ENCODE results near the gene KIAA0408.
"Not testable (repeated sequence)": the region's sequence is repeated elsewhere in the genome, so short reads cannot be mapped to it uniquely, and the experiment has no call there.

The KIAA0408 gene

GRCh38 chr6:127452803-127453202 lies 6.4 kb downstream of the KIAA0408 start:
- H3K27ac Mint-ChIP-seq = no peak overlapping the region
- H3K4me1 Mint-ChIP-seq = no peaks in the 10 kb centered on the region
- ATAC-seq (no peak), DNase-seq (ENCODE audit: low spot score in 2 of 2) (no peak)
- peaks cover 29% of the 10 kb centered on the region for H3K36me3 Mint-ChIP-seq
- H3K4me3 Mint-ChIP-seq = no peak overlapping the region
- H3K9me3 Mint-ChIP-seq = no peaks in the 10 kb centered on the region

GRCh38 chr6:127451388-127451787 lies 7.8 kb downstream of the KIAA0408 start:
- ATAC-seq (no peak), DNase-seq (ENCODE audit: low spot score in 2 of 2) (no peak)
- Mint-ChIP-seq H3K27ac (no peak overlapping the region), H3K4me3 (no peak overlapping the region), H3K9me3 (no peaks in the 10 kb centered on the region), H3K36me3 (peaks cover 33% of the 10 kb centered on the region), H3K4me1 (no peaks in the 10 kb centered on the region)

- Mint-ChIP-seq H3K4me1 (no peaks in the 10 kb centered on the region), H3K27ac (no peak overlapping the region), H3K9me3 (no peaks in the 10 kb centered on the region), H3K4me3 (no peak overlapping the region), H3K36me3 (peaks cover 32% of the 10 kb centered on the region)
- DNase-seq (ENCODE audit: low spot score in 2 of 2) (no peak), ATAC-seq (peak; percentile 36)
These were observed 11.4 kb downstream of the KIAA0408 start for GRCh38 chr6:127447780-127448179.

DNA sequence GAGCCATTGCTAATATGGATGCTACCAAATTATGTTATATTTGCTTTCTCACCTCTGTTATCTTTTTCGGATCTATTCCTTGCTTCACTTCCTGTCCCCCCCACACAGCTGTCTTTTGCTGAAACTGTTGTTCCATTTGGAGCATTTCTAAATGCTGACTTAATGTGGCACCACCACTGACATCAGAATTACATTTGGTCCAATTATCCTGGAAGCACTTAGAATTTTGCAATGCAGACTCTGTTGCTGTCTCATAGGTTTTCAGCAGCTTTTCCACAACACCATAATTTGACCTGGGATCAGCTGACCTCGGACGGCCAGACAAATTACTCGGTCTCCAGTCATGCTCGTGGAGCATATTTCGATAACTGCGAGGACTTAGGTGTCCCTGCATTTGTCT lies 12.8 kb downstream of the KIAA0408 start:
- peaks cover 32% of the 10 kb centered on the region for H3K36me3 Mint-ChIP-seq
- H3K9me3 Mint-ChIP-seq = no peaks in the 10 kb centered on the region
- ATAC-seq (no peak), DNase-seq (ENCODE audit: low spot score in 2 of 2) (no peak)
- no peak overlapping the region for H3K4me3 Mint-ChIP-seq
- H3K4me1 Mint-ChIP-seq = no peaks in the 10 kb centered on the region
- H3K27ac Mint-ChIP-seq = no peak overlapping the region

GRCh38 chr6:127441881-127442280 lies 17.3 kb downstream of the KIAA0408 start:
- H3K4me1 Mint-ChIP-seq = no peaks in the 10 kb centered on the region
- peaks cover 2% of the 10 kb centered on the region for H3K36me3 Mint-ChIP-seq

DNA sequence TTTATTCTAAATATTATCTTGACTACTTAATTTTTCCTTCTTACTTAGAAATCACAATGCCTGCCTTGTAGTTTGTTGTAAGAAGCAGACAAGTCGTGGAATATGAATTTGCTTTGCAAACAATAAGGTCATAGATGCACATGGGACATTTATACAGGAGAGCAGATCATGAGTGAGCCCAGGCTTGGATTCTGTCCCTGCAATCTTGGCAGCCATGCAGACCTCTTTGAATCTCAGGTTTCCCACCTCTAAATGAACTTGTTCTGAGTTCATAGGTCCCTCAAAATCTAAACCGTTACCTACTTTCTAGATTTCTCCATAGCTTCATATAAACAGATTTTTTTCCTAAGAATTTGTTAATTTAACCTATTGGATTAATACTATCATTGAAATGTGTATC lies 19.5 kb downstream of the KIAA0408 start:
- no peaks in the 10 kb centered on the region for H3K4me1 Mint-ChIP-seq
- H3K9me3 Mint-ChIP-seq = no peaks in the 10 kb centered on the region
- no peak for ATAC-seq
- no peaks in the 10 kb centered on the region for H3K36me3 Mint-ChIP-seq
- no peak for DNase-seq (ENCODE audit: low spot score in 2 of 2)
- no peak overlapping the region for H3K4me3 Mint-ChIP-seq
- H3K27ac Mint-ChIP-seq = no peak overlapping the region

More at GRCh38 chr6:127441881-127442280, 17.3 kb downstream of the KIAA0408 start:
- Mint-ChIP-seq H3K27ac (no peak overlapping the region), H3K9me3 (no peaks in the 10 kb centered on the region), H3K4me3 (no peak overlapping the region)
- DNase-seq (ENCODE audit: low spot score in 2 of 2) = no peak
- ATAC-seq = no peak

GRCh38 chr6:127436578-127437110 lies 22.5 kb downstream of the KIAA0408 start:
- H3K9me3 Mint-ChIP-seq = no peaks in the 10 kb centered on the region
- H3K36me3 Mint-ChIP-seq = no peaks in the 10 kb centered on the region
- no peak overlapping the region for H3K27ac Mint-ChIP-seq
- DNase-seq (ENCODE audit: low spot score in 2 of 2) = no peak
- no peak overlapping the region for H3K4me3 Mint-ChIP-seq
- no peak for ATAC-seq
- H3K4me1 Mint-ChIP-seq = no peaks in the 10 kb centered on the region

- no peaks in the 10 kb centered on the region for H3K9me3 Mint-ChIP-seq
- no peak overlapping the region for H3K4me3 Mint-ChIP-seq
- no peaks in the 10 kb centered on the region for H3K36me3 Mint-ChIP-seq
- DNase-seq (ENCODE audit: low spot score in 2 of 2) (no peak), ATAC-seq (no peak)
- H3K27ac Mint-ChIP-seq = no peak overlapping the region
- no peaks in the 10 kb centered on the region for H3K4me1 Mint-ChIP-seq
These were observed 23.5 kb downstream of the KIAA0408 start for GRCh38 chr6:127435626-127436220.

- no peak for ATAC-seq
- no peaks in the 10 kb centered on the region for H3K4me1 Mint-ChIP-seq
- H3K9me3 Mint-ChIP-seq = no peaks in the 10 kb centered on the region
- H3K36me3 Mint-ChIP-seq = no peaks in the 10 kb centered on the region
- DNase-seq (ENCODE audit: low spot score in 2 of 2) = no peak
- H3K27ac Mint-ChIP-seq = no peak overlapping the region
- H3K4me3 Mint-ChIP-seq = no peak overlapping the region
These were observed 24.5 kb downstream of the KIAA0408 start for GRCh38 chr6:127434651-127435050.

GRCh38 chr6:127428562-127428961 lies 30.6 kb downstream of the KIAA0408 start:
- not testable (repeated sequence) for H3K4me1 Mint-ChIP-seq; H3K4me3 Mint-ChIP-seq; H3K27ac Mint-ChIP-seq; ATAC-seq; DNase-seq (ENCODE audit: low spot score in 2 of 2); H3K36me3 Mint-ChIP-seq; H3K9me3 Mint-ChIP-seq

GRCh38 chr6:127423921-127424320 lies 35.3 kb downstream of the KIAA0408 start:
- Mint-ChIP-seq H3K27ac (peak overlapping the region; percentile 33), H3K4me3 (no peak overlapping the region), H3K36me3 (no peaks in the 10 kb centered on the region), H3K9me3 (peaks cover 2% of the 10 kb centered on the region), H3K4me1 (peaks cover 10% of the 10 kb centered on the region)
- ATAC-seq (no peak), DNase-seq (ENCODE audit: low spot score in 2 of 2) (no peak)

GRCh38 chr6:127421164-127421563 lies 38.0 kb downstream of the KIAA0408 start:
- Mint-ChIP-seq H3K4me1 (peaks cover 10% of the 10 kb centered on the region), H3K4me3 (peak overlapping the region; percentile 36), H3K27ac (peak overlapping the region; percentile 81)
- not testable (repeated sequence) for H3K36me3 Mint-ChIP-seq; DNase-seq (ENCODE audit: low spot score in 2 of 2); H3K9me3 Mint-ChIP-seq; ATAC-seq

DNA sequence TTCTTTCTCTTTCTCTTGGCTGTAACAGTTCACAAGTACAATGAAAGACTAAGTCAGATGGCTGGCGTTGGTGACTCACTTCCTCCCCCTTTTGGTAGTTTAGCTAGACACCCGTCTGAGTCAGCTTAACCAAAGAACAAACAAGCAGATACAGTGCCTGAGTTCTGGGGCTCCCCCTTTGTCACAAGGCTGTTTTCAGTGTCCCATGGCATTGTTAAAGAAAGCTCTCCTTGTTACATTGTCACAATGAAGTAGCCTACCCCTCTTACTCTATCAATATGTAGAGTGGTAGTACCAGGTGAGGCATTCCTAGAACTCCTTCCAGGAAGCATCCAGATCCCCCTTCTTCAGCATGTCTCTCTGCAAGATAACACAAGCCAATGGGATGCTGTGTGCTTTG lies 38.6 kb downstream of the KIAA0408 start:
- peaks cover 2% of the 10 kb centered on the region for H3K9me3 Mint-ChIP-seq
- H3K36me3 Mint-ChIP-seq = no peaks in the 10 kb centered on the region
- H3K4me1 Mint-ChIP-seq = peaks cover 10% of the 10 kb centered on the region
- H3K27ac Mint-ChIP-seq = peak overlapping the region; percentile 81
- DNase-seq (ENCODE audit: low spot score in 2 of 2) (peak; percentile 37 to 81), ATAC-seq (peak; percentile 100)
- H3K4me3 Mint-ChIP-seq = peak overlapping the region; percentile 36

- Mint-ChIP-seq H3K4me3 (no peak overlapping the region), H3K9me3 (peaks cover 2% of the 10 kb centered on the region), H3K27ac (no peak overlapping the region), H3K36me3 (no peaks in the 10 kb centered on the region), H3K4me1 (no peaks in the 10 kb centered on the region)
- no peak for ATAC-seq
- DNase-seq (ENCODE audit: low spot score in 2 of 2) = no peak
These were observed 44.1 kb downstream of the KIAA0408 start for GRCh38 chr6:127415096-127415495.

- H3K36me3 Mint-ChIP-seq; H3K4me3 Mint-ChIP-seq; H3K27ac Mint-ChIP-seq; DNase-seq (ENCODE audit: low spot score in 2 of 2); H3K4me1 Mint-ChIP-seq; H3K9me3 Mint-ChIP-seq; ATAC-seq: not testable (repeated sequence)
These were observed 46.1 kb downstream of the KIAA0408 start for GRCh38 chr6:127413123-127413522.

- H3K4me1 Mint-ChIP-seq; ATAC-seq; DNase-seq (ENCODE audit: low spot score in 2 of 2); H3K36me3 Mint-ChIP-seq; H3K9me3 Mint-ChIP-seq; H3K4me3 Mint-ChIP-seq; H3K27ac Mint-ChIP-seq: not testable (repeated sequence)
These were observed 47.2 kb downstream of the KIAA0408 start for GRCh38 chr6:127412016-127412415.
